ENCODE measurements around the gene SETD6.
A peak's percentile ranks its signal among the peaks of the same experiment; 100 is the strongest.

The SETD6 gene

DNA sequence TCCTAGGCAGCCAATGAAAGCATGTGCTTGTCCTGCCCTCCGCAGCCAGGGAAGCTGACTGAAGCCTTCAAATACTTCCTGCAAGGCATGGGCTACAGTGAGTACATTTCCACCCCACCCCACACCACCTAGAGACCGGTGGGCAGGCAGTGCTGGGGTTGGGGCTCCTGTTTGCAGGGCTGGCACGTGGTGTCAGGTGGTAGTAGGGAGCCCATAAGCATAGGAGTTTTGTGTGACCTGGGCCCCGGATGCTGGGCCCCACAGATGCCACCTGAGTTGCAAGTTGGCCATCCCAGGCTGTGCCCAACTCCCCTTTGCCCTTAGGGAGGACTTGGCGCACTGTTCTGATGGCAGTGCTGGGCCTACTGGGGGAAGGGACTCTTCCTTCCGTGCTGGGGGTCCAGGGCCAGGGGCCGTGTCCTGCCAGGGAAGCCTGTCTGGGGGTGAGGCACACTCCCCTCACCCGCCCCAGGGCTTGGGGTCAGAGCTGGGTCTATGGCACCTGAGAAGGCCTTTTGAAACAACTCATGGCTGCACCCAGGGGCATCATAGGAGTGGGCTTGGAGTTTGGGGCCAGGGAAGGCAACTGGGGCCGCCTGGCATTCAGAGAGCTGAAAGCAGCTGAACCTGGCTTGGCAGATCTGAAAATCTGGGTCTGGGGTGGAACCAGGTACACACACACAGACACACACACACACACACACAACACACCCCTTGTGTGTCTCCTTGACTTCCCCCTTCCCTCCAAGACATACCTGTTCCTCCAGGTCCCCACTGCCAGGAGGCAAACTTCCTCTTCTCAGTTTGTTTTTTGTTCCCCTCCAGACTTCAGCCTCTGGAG lies 5.8 kb upstream of the SETD6 start:
- no peak for DNase-seq

DNA sequence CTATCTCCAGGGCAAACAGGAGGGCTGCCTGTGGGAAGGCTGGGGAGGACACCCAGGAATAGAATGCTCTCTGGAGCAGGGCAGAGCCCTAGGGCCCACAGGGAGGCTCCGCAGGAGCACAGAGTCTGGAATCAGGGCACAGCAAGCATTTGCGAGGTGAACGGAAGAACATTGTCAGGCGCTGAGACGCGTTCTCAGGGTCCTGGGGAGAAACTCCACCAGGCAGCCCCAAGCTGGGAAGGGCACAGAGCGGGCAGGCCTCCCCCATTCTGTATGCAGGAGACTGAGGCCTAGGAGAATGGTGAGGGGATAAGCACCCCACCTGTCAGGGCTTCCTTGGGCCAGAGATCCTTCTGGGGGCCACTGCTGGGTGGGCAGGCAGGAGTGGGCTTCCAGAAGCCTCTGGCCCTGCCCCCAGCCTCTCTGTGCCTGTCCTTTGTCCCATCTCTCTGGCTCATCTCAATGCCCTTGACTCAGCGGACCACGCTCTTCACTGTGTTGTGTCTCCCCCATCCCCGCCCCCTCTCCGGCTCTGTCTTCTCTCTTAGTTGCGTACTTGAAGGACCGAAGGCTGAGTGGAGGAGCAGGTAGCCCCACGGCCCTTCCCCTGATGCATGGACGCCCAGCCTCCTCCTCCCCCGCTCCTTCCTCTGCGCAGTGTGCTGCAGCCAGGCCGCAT lies 5.1 kb upstream of the SETD6 start:
- DNase-seq: no peak

DNA sequence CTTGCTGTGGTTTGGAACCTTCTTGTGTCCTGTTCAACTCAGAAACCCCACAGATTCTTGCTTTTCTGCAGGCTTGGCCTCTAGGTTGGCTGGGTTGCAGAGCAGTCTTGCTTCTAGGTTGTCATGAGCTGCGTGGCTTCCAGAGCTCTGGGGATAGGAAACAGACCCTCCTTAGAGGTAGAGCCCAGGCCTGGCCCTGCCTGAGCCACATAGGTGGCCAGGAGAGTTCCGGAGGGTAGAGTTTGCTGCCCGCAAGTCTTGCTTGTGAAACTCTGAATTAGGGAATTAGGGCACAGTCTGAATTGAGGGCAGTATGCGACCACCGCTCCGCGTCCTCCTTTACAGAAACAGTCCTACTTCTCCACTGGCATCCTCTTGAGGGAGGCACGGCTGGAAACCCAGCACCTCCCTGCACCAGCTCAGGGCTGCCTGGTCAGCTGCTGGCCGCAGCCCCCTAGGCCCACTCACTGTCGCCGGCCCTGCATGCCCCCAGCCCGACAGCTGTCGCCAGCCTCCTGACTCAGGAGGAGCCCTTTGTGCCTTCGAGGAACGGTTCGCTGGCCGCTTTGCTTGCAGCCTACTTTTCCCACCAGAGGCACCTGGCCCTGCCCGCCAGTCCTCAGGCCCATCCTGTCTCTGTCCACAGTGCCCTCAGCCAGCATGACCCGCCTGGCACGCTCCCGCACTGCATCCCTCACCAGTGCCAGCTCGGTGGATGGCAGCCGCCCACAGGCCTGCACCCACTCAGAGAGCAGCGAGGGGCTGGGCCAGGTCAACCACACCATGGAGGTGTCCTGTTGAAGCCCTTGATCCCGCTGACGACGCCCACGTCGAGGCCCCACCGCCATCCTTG lies 4.3 kb upstream of the SETD6 start:
- DNase-seq: no peak

DNA sequence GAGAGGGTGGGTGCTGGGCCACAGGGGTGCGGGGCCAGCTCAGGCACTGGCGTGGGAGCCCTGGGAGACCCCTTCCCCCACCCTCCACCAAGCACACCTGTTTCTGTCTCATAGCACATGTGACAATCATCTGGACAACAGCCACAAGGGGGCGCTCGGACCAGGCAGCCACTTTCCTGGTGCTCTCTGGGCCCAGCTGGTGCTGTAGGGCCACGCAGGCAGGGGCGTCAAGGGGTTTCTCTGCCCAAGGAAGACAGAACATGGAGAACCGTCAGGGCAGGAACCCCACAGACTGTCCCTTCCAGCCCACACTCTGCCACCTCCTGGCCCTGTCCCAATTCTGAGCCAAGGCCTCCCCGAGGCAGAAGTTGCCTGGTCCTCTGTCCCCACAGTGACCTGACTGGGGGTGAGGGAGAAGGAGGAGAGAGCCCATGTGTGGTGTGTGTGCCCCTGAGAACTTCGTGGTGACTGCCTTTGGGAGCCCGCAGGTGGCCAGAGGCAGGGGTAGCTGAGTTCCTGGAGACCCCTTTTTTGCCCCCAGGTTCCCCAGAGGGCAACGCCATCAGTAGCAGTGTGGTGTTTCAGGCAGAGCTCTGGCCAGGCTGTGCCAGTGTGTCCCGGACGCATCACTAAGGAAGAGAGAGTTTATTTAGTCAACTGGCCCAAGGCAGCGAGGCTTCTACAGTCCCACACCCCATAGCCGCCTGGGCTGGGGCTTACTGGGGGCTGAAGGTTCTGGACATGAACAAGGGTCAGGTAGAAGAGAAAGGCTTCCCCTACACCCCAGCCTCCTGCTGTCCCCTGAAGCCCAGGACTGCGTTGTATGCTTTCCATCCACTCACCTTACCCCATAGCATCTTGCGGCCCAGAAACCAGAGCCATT lies 3.1 kb upstream of the SETD6 start:
- DNase-seq: peak; percentile 83

DNA sequence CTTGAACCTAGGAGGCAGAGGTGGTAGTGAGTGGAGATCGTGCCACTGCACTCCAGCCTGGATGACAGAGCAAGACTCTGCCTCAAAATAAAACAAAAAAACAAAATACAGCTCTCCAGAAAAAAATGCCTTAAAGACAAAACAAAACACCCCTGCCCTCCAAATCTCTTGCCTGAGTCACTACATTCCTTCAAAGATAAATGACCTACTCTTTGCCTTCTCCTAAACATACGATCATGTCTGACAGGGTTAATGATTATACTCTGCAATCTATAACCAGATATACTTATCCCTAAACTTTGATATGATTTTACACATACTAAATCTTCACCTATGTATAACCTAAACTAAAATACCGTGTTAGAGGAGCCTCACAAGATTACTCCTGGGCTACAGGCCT lies 1.4 kb upstream of the SETD6 start:
- DNase-seq: no peak

DNA sequence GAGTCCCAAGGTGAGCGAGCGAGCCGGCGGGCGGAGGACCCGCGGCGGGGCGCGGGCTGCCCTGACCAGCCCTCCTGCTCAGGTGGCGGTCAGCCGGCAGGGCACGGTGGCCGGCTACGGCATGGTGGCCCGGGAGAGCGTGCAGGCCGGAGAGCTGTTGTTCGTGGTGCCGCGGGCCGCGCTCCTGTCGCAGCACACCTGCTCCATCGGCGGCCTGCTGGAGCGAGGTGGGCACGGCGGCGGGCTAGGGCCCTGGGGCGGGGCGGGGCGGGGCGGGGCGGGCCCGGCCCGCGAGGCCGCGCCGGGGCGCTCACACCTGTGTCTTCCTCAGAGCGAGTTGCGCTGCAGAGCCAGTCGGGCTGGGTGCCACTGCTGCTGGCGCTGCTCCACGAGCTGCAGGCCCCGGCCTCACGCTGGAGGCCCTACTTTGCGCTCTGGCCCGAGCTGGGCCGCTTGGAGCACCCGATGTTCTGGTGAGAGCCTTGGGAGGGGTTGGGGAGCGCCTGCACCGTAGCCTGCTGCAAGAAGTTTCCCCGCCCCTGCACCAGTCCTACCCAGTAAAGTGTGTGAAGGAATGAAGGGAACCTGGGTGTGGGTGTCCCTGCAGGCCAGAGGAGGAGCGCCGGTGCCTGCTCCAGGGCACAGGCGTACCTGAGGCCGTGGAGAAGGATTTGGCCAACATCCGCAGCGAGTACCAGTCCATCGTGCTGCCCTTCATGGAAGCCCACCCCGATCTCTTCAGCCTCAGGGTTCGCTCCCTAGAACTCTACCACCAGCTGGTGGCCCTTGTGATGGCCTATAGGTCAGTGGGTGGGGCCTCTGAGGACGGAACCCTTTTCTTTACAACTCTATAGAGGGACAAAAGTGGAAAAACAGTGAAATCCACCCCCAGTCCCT lies 802 bp downstream of the SETD6 start:
- no peak for DNase-seq

DNA sequence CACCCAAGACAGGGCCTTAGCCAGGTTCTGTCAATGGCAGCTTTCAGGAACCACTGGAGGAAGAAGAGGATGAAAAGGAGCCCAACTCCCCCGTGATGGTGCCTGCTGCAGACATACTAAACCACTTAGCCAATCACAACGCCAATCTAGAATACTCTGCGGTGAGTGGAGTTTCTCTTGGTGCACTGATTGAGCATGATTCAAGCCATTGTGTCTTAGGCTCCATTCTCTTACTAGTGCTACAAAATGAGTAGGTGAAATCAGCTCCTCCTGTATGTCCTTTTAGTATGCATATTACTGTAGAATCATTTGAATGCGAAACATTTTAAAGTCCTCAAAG lies 1.4 kb downstream of the SETD6 start:
- no peak for DNase-seq

DNA sequence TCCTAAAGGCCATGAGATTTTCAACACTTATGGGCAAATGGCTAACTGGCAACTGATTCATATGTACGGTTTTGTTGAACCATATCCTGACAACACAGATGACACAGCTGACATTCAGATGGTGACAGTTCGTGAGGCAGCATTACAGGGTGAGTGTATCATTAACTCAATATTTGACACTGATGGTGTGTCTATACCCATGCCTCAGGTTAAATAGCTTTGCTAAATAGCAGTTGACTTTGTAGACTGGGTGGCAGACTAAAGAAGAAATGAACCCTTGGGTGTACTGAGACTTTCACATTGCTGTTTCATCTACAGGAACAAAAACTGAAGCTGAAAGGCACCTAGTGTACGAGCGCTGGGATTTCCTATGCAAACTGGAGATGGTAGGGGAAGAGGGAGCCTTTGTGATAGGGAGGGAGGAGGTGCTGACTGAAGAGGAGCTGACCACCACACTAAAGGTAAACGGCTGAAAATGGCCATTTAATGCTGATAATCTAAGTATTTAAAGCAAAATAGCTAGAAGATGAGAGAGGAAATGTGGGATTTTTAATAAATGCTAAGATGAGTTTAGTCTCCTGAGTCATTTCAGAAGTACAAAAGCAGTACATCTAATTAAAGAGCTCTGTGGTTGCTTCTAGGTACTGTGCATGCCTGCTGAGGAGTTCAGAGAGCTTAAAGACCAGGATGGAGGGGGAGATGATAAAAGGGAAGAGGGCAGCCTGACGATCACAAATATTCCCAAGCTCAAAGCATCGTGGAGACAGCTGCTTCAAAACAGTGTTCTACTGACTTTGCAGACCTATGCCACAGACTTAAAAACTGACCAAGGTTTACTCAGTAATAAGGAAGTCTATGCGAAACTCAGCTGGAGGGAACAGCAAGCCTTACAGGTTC lies 3.0 kb downstream of the SETD6 start:
- DNase-seq: no peak

DNA sequence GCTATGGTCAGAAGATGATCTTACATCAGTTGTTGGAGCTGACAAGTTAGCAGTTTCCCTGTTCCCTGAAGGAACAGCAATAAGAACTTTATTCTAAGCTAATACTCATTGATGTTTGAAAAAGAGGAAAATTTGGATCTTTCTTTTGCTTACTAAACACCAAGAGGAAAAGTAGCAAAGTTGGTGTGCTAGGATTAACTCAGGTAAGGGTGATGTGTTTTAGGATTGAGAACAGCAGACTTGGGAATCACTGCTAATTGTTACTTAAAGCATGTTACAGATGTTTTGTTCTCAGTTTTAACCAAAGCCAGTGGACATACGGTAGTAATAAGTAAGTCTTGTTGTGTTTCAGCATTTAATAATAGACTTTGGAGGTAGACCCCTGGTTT lies 3.7 kb downstream of the SETD6 start:
- DNase-seq: no peak

DNA sequence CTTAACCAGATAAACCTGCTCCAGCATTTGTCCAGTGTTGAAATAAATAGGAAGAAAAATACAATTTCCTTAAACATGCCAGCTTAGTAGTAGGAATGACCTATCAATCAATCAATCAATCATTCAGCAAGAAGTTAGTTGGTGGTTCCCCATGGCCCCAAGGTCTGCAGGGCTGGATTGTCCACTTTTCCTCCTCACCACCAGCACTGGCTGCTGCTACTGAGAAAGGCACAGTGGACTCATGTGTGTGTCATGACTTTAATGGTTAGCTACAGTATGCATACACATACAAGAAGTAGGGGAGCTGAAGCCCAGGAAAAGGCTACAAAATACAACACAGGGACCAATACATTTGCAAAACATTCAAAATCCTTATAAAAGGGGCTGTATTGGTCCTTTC lies 4.4 kb downstream of the SETD6 start:
- DNase-seq: no peak

DNA sequence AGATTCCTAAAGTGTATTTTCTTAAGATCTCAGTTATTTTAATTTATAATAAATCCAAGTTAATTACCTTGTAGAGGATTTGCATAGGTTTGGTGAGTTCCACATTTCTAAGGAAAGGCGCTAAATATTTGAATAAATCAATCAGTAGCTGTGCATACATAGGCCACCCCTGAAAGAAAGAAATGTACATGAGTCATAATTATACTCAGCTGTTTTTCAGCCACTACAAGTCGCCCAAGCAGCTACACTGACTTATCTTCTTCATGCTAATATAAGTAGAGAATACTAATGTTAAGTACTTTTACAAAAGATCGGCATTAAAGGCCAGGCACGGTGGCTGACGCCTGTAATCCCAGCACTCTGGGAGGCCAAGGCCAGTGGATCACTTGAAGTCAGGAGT lies 14.9 kb downstream of the SETD6 start:
- DNase-seq: no peak

DNA sequence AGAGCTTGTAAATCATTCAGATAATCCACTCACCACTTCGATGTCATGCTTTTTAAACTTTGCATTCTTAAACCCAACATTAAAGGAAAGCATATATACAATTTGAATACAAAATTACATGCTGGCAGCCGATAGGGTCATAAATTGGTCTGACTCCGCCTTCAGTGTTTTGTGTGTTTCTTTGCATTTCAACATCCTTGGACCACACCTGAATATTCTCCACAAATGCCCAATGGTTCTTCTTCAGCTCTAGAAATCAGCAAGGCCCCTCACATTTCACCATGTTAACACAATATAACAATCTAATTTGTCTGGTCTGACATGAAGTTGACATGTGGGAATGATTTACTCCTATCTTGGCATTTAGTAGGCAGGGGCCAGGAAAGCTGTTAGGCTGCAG lies 17.1 kb downstream of the SETD6 start:
- DNase-seq: no peak

DNA sequence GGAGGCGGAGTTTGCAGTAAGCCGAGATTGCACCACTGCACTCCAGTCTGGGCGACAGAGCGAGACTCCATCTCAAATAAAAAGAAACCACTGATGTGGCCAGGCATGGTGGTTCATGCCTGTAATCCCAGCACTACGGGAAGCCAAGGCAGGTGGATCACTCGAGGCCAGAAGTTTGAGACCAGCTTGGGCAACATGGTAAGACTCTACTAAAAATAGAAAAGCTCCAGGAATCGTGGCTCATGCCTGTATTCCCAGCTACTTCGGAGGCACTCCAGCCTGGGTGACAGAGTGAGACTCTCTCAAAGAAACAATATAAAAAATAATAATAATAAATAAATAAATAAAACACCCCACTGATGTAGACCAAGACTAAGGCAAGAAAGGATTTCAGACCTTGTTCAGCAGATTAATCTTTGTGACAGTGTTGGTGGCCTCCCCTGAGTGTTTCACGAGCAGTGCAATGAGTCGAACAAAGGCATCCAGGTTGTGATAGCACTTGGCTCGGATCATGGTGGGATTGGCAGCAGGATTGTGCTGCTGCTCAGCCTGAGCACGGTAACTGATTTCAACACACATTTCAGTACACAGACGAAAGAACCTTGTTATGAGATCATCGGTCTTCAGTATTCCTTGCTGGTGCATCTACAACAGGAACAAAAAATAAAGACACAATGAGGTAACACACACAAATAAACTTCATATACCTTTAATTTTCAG lies 18.6 kb downstream of the SETD6 start:
- DNase-seq: no peak

DNA sequence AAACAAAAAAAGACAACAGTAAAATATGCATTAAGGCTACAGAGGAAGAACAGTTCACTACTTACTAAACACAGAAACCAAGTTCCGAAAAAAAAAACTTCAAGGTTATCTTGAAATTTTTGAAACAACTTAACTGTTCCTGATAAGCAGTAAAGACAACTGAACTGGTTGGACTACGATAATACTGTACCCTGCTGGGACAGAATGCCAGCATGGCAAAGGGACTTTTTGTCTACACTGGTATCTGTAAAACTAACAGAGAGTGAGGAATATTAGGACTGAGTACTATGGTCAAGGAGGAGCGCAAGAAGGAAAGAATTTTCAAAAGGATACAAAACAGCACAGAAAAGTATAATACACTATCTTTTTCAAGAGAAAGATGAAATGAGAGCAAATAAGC lies 19.8 kb downstream of the SETD6 start:
- DNase-seq: no peak

DNA sequence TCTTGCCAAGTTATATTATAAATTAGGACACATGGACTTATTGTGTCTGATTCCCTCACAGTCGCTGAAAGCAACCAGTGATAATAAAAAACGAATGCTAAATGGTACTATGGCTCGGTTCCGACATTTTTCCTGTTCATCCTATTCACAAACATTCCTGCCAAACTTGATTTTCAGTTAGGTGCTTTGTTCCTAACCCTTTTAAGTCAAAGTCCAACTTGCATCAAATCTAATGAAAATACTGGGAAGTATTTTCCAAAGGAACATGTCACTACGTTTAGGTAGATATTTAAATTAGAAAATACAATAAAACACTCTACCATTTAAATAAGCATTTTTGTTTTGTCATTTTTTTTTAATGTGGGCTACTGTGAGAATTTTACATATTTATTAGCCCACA lies 21.0 kb downstream of the SETD6 start:
- DNase-seq: no peak

DNA sequence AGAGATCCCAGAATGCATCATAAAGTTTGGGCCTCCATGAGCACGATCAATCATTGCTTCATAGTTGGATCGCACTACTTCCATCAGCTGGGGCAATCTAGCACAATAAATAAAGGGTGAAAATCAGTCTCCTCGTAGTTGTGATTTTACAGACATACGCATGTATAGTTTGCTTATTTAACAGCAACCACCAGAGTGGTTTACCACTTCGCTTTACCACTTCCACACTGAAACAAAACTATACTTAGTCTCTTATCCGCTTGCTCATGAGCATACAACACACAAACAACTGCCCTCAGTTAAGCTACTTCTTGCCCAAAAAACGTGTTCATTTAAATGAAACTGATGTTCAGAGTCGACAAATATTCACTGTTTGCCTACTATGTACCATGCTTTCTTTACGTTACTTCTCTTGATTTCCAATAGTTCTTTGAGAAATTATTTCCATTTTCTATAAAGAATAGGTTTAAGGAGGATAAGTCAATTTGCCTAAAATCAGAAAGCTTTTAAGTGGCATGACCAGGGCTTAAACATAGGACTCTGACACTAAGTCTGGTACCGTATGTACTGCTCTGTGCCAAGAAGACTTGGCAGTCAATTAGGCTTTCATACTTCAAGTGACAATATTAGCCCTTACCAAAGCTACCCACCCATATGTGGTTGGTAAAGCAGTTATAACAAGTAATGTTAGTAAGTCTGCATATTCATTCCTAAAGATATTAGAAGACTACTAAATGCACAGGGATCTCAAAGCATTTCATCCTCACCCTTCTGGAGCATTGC lies 22.0 kb downstream of the SETD6 start:
- DNase-seq: no peak

DNA sequence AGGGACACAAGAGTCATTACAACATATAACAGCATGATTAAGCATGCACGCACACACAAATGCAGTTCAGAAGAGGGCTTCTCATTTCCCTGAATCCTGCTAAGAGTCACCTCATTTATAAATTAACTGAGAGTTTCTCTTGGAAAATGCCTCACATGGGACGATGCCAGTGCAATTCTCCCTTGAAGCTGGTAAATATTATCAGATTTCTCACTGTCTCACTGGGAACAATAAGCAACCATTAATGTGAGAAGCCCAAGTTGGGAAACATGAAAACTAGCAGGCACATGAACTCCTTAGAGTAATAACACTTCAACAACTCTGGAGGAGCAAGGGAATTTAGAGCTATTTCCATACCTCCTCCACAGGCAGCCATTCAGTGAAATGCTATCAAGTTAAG lies 26.4 kb downstream of the SETD6 start:
- no peak for DNase-seq

DNA sequence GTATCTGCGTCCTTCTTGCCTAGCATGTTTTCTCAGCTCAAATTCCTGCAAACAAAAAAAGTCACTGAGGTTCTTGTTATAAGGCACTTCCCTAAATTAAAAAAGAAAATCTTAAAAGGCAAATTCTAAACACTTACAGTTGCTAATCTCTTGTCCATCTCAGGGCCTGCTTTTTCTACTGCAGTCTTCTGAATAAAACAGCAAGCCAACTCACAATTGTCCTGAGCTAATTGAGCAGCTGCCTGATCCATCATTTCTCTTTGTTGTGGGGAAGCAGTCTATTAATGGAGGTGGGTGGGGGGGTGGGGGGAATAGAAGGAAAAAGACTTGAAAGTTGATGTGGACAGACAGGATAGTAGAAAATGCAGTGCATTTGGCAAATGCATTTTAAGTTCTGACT lies 27.0 kb downstream of the SETD6 start:
- no peak for DNase-seq

DNA sequence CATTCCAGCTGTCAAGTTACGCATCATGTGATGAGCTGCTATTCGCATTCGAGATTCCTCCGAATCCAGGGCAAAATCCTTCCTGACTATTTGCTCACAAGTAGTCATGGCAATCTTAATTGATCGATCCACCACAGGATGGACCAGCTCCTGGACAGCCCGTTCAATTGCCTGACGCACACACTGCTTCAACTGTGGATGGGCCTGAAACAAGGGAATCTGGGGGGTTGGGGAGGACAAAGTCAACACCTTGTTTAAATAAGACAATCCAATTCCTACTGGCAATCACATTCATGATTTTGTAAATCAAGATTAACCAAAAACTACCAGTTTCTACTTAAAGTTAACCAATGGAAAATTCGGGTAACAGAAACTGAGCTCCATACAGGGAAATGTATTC lies 28.4 kb downstream of the SETD6 start:
- no peak for DNase-seq

Measured in activated T-cell treated with anti-CD3 and anti-CD28 coated beads for 4 hours (primary cell).